Uterus (tissue), 2 donors: ENCODE results near the gene CHRNE.
A peak's percentile ranks its signal among the peaks of the same experiment; 100 is the strongest.

Experiments used
- POLR2A ChIP-seq, 2 donors: fragments of 450-650 bp; IDR thresholded peaks; one replicate each; pipeline ENCODE4 v1.6.1; 2016; ENCODE audit warnings: antibody characterized with exemption in 2 of 2, mild to moderate bottlenecking in 1 of 2, moderate library complexity in 1 of 2
- TF ChIP-seq, protein P1 (sequence below), 4 experiments: fragments of 200-600 bp in 2 of 4; fragments of 450-650 bp in 2 of 4; sonication (generic) in 2 of 4; IDR thresholded peaks; one replicate each; pipeline ENCODE4 v1.5.1; 2016 to 2019; ENCODE audit warnings: antibody characterized with exemption in 4 of 4, mild to moderate bottlenecking in 2 of 4, moderate library complexity in 1 of 4

DNA sequence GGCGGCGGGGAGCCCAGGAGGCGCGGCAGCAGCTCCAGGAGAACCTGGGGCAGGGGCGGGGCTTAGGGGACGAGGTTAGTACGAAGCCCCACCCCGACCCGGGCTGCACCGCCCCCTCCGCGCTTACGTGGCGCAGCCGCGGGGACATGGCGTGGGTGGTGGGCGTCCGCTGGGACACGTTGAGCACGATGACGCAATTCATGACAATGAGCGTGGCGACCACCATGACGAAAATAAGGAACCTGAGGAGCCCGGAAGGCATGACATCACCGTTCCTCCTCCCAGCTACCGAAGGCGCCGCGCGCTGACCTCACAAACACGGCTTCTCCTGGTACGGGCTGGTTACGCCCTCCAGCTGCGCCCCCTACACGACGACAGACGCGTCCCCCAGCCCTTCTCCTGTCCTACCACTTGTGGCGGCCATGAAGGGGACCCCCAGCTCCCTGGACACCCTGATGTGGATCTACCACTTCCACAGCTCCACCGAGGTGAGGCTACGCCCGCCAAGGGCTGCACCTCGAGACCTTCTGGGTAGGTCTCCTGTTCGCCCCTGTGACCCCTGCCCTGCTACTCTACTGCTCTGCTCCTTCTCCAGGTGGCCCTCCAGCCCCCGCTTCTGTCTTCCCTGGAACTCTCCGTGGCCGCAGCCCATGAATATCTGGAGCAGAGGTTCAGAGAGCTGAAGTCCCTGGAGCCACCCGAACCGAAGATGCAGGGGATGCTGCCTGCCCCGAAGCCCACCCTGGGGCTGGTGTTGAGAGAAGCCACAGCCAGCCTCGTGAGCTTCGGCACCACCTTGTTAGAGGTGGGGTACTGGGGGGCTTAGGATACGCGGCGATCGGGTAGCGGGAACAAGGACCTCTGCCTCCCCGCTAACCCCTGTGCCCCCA is 3.3 kb downstream of the CHRNE start, which contains the start of gene C17orf107:
- TF ChIP-seq, protein P1, sequence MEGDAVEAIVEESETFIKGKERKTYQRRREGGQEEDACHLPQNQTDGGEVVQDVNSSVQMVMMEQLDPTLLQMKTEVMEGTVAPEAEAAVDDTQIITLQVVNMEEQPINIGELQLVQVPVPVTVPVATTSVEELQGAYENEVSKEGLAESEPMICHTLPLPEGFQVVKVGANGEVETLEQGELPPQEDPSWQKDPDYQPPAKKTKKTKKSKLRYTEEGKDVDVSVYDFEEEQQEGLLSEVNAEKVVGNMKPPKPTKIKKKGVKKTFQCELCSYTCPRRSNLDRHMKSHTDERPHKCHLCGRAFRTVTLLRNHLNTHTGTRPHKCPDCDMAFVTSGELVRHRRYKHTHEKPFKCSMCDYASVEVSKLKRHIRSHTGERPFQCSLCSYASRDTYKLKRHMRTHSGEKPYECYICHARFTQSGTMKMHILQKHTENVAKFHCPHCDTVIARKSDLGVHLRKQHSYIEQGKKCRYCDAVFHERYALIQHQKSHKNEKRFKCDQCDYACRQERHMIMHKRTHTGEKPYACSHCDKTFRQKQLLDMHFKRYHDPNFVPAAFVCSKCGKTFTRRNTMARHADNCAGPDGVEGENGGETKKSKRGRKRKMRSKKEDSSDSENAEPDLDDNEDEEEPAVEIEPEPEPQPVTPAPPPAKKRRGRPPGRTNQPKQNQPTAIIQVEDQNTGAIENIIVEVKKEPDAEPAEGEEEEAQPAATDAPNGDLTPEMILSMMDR (IDR thresholded peaks at IDR 0.05), result no peak
- TF ChIP-seq POLR2A (IDR thresholded peaks at IDR 0.05), result peak in 1 of 2 donors; percentile 34
